GM19455 (cell line): ENCODE data around the gene MTERF4.

Experiments
- ATAC-seq: cut with Tn5 transposase; IDR thresholded peaks from one replicate; pipeline ENCODE4 v1.9.1; 2021; ENCODE audit not compliant: unreplicated experiment

Gene MTERF4

DNA sequence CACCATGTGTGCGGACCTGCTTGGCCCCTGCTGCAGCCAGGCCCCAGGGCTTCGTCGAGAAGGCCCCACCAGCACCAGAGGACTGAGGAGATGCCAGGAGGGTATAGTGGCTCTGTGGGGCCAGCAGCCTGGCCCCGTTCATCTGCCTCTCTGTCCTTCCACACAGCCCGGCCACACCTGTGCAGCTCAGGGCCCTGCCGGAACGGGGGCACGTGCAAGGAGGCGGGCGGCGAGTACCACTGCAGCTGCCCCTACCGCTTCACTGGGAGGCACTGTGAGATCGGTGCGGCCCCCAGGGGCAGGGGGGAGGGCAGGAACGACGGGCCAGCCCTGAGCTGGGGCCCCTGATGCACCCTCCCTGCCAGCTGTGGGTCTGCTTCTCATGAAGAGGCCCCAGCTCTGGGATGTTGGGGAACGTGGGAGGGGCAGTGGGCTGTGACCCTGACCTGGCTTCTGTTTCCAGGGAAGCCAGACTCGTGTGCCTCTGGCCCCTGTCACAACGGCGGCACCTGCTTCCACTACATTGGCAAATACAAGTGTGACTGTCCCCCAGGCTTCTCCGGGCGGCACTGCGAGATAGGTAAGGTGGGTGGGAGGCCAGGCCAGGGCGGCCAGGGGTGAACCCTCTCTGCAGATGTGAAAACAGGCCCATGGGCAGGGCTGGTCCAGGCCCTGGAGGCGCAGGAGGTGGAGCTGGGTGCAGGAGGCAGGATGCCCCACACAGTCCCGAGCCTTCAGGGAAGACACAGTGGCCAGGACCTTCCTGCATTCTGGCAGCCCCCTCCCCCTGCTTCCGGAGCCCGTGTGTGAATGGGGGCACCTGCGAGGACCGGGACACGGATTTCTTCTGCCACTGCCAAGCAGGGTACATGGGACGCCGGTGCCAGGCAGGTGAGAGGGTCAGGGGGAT lies 50.3 kb downstream of the MTERF4 start:
- ATAC-seq, result no peak

DNA sequence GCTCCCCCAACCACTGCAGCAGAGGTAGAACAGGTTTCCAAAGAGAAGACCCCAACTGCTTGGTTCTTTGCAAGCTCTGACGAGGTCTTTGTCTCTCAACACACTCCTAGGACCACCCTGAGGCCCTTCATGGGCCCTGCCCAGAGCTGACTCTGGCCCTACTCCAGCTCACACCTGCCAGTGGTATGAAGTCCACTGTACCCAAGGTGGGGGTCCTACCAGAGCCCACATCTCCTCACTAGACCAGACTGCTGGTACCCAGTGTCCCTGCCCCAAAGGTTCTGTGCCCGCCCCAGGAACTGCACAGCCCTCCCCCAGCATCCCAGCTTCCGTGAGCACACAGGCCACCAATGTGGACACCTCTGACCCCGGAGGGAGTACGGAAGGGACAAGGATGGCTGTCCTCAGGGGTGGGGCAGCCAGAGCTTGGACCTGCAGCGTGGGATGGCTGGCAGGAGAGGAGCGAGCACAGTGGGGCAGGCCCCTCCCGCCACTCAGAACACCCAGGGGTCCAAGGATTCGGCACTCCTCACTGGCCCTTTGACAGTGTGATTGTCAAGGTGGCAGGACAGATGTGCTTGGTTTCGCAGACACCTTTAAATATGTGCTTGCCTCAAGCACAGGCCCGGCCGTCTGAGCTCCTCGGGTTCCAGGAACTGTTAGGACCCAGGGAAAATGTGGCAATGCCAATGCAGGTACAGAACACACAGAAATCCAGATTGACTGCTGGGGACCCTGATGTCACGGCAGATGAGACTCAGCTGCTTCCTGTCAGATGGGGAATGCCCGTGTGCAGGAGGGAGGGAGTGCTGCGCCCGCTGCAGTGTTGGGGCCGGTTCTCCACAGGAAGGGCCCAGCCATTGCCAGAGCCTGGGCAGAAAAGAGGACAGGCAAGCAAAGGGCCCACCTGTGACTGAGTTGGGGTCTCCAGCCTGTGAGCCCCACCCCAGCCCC lies 51.2 kb downstream of the MTERF4 start:
- no peak for ATAC-seq

DNA sequence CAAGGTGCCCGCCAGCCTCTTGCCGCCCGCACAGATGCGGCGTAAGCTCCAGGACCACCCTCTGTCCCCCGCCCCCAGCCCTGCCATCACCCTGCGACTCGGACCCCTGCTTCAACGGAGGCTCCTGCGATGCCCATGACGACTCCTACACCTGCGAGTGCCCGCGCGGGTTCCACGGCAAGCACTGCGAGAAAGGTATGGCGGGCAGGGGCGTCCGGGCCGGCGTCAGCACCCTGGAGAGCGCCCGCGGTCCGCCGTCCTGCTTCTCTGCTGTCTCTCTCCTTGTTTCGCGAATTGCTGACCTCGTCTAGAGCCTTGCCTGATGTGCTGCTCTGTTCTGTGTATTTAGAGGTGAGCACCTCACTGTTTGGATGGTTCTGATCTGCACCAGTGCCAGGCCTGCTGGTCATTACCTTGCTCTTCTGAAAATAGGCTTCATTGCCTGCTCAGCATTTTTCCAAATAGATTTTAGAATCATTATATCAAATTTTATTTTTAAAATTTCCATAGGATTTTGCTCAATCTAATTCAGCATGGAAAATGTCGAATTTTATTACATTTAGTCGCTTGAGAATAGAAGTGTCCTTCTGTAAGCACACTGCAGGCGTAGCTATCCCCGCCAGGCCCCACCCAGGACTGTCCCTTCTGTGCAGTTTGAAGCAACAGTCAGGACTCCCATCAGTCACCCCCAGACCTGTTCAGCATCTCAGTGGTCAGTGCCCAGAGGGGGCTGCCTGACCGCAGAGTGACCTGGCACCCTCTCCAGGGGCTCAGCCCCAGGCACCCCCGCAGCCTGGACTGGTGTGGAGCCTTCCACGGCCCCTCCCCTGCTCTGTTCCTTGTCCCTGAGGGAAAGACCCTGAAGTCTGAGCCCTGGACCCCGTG lies 52.1 kb downstream of the MTERF4 start:
- no peak for ATAC-seq

DNA sequence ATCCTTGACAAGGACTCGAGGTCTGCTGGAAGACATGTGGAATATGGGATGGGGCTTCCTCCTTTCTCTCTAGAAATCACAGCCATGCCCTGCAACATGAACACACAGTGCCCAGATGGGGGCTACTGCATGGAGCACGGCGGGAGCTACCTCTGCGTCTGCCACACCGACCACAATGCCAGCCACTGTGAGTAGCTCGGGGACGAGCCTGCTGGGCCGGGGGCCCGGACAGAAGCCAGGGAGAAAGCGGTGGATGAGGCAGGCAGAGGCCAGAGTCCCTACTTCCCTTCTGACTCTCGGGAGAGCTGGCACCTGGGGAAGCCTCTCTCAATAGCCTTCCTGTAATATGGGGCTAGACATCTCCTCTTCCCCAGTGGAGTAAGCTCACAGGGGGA lies 53.1 kb downstream of the MTERF4 start:
- no peak for ATAC-seq

DNA sequence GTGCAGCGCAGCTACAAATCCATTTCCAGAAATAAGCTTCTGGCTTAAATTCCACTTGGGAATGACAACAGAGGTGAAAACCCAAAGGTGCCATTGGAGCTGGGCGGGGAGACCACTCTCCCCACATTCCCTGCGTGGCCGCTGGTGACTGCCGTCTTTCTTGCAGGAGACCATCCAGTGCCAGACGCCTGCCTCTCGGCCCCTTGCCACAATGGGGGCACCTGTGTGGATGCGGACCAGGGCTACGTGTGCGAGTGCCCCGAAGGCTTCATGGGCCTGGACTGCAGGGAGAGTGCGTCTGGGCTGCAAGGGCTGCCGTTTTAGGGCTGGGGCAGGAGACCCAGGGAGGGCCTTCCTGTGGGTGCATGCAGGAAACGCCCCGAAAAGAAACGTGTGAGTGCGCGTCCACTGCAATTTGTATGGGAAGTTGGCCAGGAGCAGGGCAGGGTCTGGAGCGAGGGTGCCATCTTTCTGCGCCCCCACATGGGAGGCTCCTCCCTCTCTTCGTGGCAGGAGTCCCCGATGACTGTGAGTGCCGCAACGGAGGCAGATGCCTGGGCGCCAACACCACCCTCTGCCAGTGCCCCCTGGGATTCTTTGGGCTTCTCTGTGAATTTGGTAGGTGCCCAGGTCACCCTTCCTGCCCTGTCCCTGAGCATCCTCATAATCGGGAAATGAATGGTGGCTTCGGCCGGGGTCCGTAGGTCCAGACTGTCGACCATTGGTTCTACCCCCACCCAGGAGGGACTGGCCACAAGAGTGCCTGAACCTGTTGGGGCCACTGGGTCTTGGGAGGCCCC lies 53.7 kb downstream of the MTERF4 start:
- ATAC-seq, result no peak

DNA sequence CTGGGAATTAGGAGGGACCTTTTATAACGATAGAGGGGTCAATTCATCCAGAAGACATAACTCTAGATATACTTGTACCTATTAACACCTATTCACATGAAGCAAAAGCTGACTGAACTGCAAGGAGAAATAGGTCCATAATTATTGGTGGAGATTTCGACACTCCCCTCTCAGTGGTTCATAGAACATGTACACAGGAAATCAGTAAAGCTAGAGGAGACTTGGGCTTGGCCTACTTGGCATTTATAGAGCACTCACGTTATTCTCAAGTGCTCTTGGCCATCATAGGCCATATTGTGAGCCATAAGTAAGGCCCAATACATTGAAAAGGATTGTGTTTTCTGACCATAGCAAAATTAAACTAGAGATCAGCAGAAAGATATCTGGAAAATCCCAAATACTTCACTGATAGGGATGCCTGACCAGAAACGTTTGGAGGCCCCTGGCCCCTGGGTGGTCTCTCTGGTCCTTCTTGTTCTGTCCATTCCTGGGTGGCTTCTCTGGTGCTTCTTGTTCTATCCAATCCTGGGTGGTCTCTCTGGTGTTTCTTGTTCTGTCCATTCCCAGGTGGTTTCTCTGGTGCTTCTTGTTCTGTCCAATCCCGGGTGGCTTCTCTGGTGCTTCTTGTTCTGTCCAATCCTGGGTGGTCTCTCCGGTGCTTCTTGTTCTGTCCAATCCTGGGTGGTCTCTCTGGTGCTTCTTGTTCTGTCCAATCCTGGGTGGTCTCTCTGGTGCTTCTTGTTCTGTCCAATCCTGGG lies 54.7 kb downstream of the MTERF4 start:
- no peak for ATAC-seq
